ENCODE data around the gene DNAJB13.
A peak's percentile ranks its signal among the peaks of the same experiment; 100 is the strongest.
"Not testable (repeated sequence)": the region's sequence is repeated elsewhere in the genome, so short reads cannot be mapped to it uniquely, and the experiment has no call there.

The DNAJB13 gene

DNA sequence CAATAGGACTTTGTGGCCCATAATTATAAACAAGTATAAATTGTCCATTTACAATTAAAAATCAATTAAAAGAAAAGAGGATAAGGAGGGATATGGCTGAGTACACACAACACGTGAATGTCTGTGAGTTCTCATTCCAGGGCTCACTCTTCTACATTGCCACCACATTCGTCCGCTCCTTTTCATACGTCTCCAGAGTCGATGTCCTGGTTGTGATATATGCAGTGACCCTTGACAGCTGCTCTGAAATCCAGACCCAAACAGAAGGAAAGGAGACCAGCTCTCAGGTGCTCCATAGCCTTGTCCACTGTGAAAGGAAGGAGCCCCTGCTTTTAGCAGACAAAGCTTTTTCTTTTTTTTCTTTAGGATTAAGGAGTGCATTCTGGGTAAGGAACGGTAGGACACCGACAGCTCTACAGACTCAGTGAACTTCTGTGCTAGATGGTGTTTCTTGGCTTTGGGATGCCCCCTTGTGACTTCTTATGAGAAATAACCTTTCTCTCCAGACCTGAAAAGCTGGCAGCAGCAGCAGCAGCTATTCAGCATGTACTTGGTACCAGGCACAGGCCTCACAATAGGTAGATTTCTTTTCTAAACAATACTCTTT, 19.7 kb upstream of the DNAJB13 start:
- no peaks in the 10 kb centered on the region for H3K79me2 ChIP-seq (ENCODE audit: control insufficient read depth, low read length)
- no peaks in the 10 kb centered on the region for H3K27me3 ChIP-seq (ENCODE audit: control insufficient read depth, low read length)
- H3K4me1 ChIP-seq (ENCODE audit: control insufficient read depth, low read length), result no peaks in the 10 kb centered on the region
- H3K4me2 ChIP-seq (ENCODE audit: low read length), result no peak overlapping the region
- H3F3A ChIP-seq (ENCODE audit: control insufficient read depth, insufficient read depth), result 0 out of 2 replicates have a peak, but pooled peaks cover 4% of the 10 kb centered on the region
- no peak overlapping the region for H3K4me3 ChIP-seq (ENCODE audit: low read length)
- H3K36me3 ChIP-seq (ENCODE audit: control insufficient read depth, low read length), result peaks cover 31% of the 10 kb centered on the region
- no peaks in the 10 kb centered on the region for H3K9me2 ChIP-seq (replicated peaks; ENCODE audit: control insufficient read depth, low read length)
- H3K9me3 ChIP-seq (ENCODE audit: control insufficient read depth, insufficient read depth, low read length), result no peaks in the 10 kb centered on the region
- no peaks in the 10 kb centered on the region for H4K20me1 ChIP-seq (ENCODE audit: control insufficient read depth, insufficient read depth, low read depth, low read length)
- no peak overlapping the region for H3K27ac ChIP-seq (ENCODE audit: low read depth, low read length)
- TF ChIP-seq, protein P1, sequence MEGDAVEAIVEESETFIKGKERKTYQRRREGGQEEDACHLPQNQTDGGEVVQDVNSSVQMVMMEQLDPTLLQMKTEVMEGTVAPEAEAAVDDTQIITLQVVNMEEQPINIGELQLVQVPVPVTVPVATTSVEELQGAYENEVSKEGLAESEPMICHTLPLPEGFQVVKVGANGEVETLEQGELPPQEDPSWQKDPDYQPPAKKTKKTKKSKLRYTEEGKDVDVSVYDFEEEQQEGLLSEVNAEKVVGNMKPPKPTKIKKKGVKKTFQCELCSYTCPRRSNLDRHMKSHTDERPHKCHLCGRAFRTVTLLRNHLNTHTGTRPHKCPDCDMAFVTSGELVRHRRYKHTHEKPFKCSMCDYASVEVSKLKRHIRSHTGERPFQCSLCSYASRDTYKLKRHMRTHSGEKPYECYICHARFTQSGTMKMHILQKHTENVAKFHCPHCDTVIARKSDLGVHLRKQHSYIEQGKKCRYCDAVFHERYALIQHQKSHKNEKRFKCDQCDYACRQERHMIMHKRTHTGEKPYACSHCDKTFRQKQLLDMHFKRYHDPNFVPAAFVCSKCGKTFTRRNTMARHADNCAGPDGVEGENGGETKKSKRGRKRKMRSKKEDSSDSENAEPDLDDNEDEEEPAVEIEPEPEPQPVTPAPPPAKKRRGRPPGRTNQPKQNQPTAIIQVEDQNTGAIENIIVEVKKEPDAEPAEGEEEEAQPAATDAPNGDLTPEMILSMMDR (IDR thresholded peaks at IDR 0.05; ENCODE audit: low read depth, low read length, poor library complexity, severe bottlenecking), result peak; percentile 54
- no peak for TF ChIP-seq EZH2phosphoT487 (IDR thresholded peaks at IDR 0.05; ENCODE audit: borderline replicate concordance, low read length)

GRCh38 chr11:73931951-73932350, 18.9 kb upstream of the DNAJB13 start:
- no peak overlapping the region for H3K27ac ChIP-seq (ENCODE audit: low read depth, low read length)
- 0 out of 2 replicates have a peak, but pooled peaks cover 4% of the 10 kb centered on the region for H3F3A ChIP-seq (ENCODE audit: control insufficient read depth, insufficient read depth)
- H3K4me1 ChIP-seq (ENCODE audit: control insufficient read depth, low read length), result no peaks in the 10 kb centered on the region
- no peaks in the 10 kb centered on the region for H3K9me3 ChIP-seq (ENCODE audit: control insufficient read depth, insufficient read depth, low read length)
- peaks cover 27% of the 10 kb centered on the region for H3K36me3 ChIP-seq (ENCODE audit: control insufficient read depth, low read length)
- no peaks in the 10 kb centered on the region for H4K20me1 ChIP-seq (ENCODE audit: control insufficient read depth, insufficient read depth, low read depth, low read length)
- no peak for TF ChIP-seq EZH2phosphoT487 (IDR thresholded peaks at IDR 0.05; ENCODE audit: borderline replicate concordance, low read length)
- TF ChIP-seq, protein P1 (IDR thresholded peaks at IDR 0.05; ENCODE audit: low read depth, low read length, poor library complexity, severe bottlenecking), result no peak
- no peaks in the 10 kb centered on the region for H3K27me3 ChIP-seq (ENCODE audit: control insufficient read depth, low read length)
- H3K4me3 ChIP-seq (ENCODE audit: low read length), result no peak overlapping the region
- no peaks in the 10 kb centered on the region for H3K79me2 ChIP-seq (ENCODE audit: control insufficient read depth, low read length)
- H3K9me2 ChIP-seq (replicated peaks; ENCODE audit: control insufficient read depth, low read length), result no peaks in the 10 kb centered on the region
- H3K4me2 ChIP-seq (ENCODE audit: low read length), result no peak overlapping the region

DNA sequence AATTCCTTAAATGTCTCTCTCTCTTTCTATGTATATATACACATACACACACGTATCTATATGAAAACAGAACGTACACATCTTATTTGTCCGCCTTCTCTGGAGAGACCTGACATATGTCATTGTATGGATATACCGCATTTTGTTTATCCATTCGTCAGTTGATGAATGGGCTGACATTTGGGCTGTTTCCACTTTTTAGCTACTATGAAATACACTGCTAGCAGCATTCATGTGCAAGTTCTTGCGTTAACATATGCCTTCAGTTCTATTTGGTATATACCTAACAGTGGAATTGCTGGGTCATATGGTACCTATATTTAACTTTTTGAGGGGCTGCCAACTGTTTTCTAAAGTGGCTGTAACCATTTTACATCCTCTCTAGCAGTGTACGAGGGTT, 18.0 kb upstream of the DNAJB13 start:
- Histone ChIP-seq H3K79me2 (ENCODE audit: control insufficient read depth, low read length) (no peaks in the 10 kb centered on the region), H3K4me3 (ENCODE audit: low read length) (no peak overlapping the region), H3K27ac (ENCODE audit: low read depth, low read length) (no peak overlapping the region), H3K9me3 (ENCODE audit: control insufficient read depth, insufficient read depth, low read length) (no peaks in the 10 kb centered on the region), H3K4me1 (ENCODE audit: control insufficient read depth, low read length) (no peaks in the 10 kb centered on the region), H3K36me3 (ENCODE audit: control insufficient read depth, low read length) (peaks cover 19% of the 10 kb centered on the region), H3F3A (ENCODE audit: control insufficient read depth, insufficient read depth) (0 out of 2 replicates have a peak, but pooled peaks cover 4% of the 10 kb centered on the region), H4K20me1 (ENCODE audit: control insufficient read depth, insufficient read depth, low read depth, low read length) (no peaks in the 10 kb centered on the region), H3K9me2 (replicated peaks; ENCODE audit: control insufficient read depth, low read length) (no peaks in the 10 kb centered on the region), H3K4me2 (ENCODE audit: low read length) (no peak overlapping the region), H3K27me3 (ENCODE audit: control insufficient read depth, low read length) (no peaks in the 10 kb centered on the region)
- no peak for TF ChIP-seq EZH2phosphoT487 (IDR thresholded peaks at IDR 0.05; ENCODE audit: borderline replicate concordance, low read length)

GRCh38 chr11:73936047-73936446, 14.8 kb upstream of the DNAJB13 start:
- H3K9me3 ChIP-seq (ENCODE audit: control insufficient read depth, insufficient read depth, low read length); H3K9me2 ChIP-seq (replicated peaks; ENCODE audit: control insufficient read depth, low read length); H3K27ac ChIP-seq (ENCODE audit: low read depth, low read length); H3K4me3 ChIP-seq (ENCODE audit: low read length); H3K79me2 ChIP-seq (ENCODE audit: control insufficient read depth, low read length); H3K27me3 ChIP-seq (ENCODE audit: control insufficient read depth, low read length); H4K20me1 ChIP-seq (ENCODE audit: control insufficient read depth, insufficient read depth, low read depth, low read length); H3F3A ChIP-seq (ENCODE audit: control insufficient read depth, insufficient read depth); H3K4me2 ChIP-seq (ENCODE audit: low read length); H3K4me1 ChIP-seq (ENCODE audit: control insufficient read depth, low read length); H3K36me3 ChIP-seq (ENCODE audit: control insufficient read depth, low read length): not testable (repeated sequence)

Measured in DOHH2 (cell line).